Breast epithelium (tissue), 4 donors: ENCODE data around the gene GLDN. TPM values are rescaled to one million over a fixed set of nuclear protein-coding genes. Genes with fewer than 3 reads are reported as not detected.

Source experiments
- DNase-seq, 2 donors: peaks; one replicate each; pipeline ENCODE4 v3.0.0-alpha.2; 2019; ENCODE audit warnings: low spot score in 2 of 2
- H3K27ac ChIP-seq, 2 donors: fragments of 200-600 bp; sonication (generic) in 1 of 2; one replicate each; pipeline ENCODE4 v1.5.1; 2016 to 2019; ENCODE audit warnings: mild to moderate bottlenecking in 1 of 2
- H3K27me3 ChIP-seq, 2 donors: fragments of 200-600 bp; sonication (generic) in 1 of 2; one replicate each; pipeline versions ENCODE4 v1.5.1 to v1.6.0; 2017 to 2019; ENCODE audit warnings: control low read depth in 1 of 2, mild to moderate bottlenecking in 1 of 2
- H3K36me3 ChIP-seq: fragments of 200-600 bp; one replicate; pipeline ENCODE4 v1.5.1; 2019
- H3K4me1 ChIP-seq, 2 donors: fragments of 200-600 bp; sonication (generic); one replicate each; pipeline ENCODE4 v1.5.1; 2016 to 2019; ENCODE audit warnings: control low read depth in 1 of 2
- H3K4me3 ChIP-seq, 3 donors: fragments of 200-600 bp; sonication (generic); 1 replicate in 2 of 3; 2 replicates in 1 of 3; pipeline ENCODE4 v1.5.1; 2016 to 2019; ENCODE audit warnings: mild to moderate bottlenecking in 3 of 3, moderate library complexity in 2 of 3
- H3K9me3 ChIP-seq, 2 donors: fragments of 200-600 bp; sonication (generic) in 1 of 2; one replicate each; pipeline ENCODE4 v1.5.1; 2016 to 2019; ENCODE audit warnings: control low read depth in 1 of 2
- POLR2A ChIP-seq: fragments of 450-650 bp; IDR thresholded peaks from one replicate; pipeline ENCODE4 v1.6.1; 2016; ENCODE audit warnings: antibody characterized with exemption, mild to moderate bottlenecking, moderate library complexity
- POLR2AphosphoS5 ChIP-seq, 3 donors: sonication (generic); formaldehyde crosslinking; IDR thresholded peaks; one replicate each; pipeline ENCODE4 v1.6.1; 2017; ENCODE audit warnings: antibody characterized with exemption in 3 of 3
- intact Hi-C: fragments of 100-400 bp; cut with DNase I; formaldehyde crosslinking; loops from one replicate; pipeline ENCODE4 v1.15.1; 2023; ENCODE audit warnings: low total_unique reads
- total RNA-seq, 3 donors: library from RNA; depleted of rRNA; stranded (reverse); fragments of >200 nt; gene quantifications; one replicate each; pipeline ENCODE4 v1.1.0, GENCODE V29; 2016
- TF ChIP-seq, protein P1 (sequence below), 3 donors: fragments of 450-650 bp; IDR thresholded peaks; one replicate each; pipeline ENCODE4 v1.5.1; 2016 to 2017; ENCODE audit warnings: antibody characterized with exemption in 3 of 3, mild to moderate bottlenecking in 3 of 3, moderate library complexity in 3 of 3

Gene GLDN
- total RNA-seq, 3 donors from 2014 or later, result 7.3 to 67.2 (median 10.8) TPM

DNA sequence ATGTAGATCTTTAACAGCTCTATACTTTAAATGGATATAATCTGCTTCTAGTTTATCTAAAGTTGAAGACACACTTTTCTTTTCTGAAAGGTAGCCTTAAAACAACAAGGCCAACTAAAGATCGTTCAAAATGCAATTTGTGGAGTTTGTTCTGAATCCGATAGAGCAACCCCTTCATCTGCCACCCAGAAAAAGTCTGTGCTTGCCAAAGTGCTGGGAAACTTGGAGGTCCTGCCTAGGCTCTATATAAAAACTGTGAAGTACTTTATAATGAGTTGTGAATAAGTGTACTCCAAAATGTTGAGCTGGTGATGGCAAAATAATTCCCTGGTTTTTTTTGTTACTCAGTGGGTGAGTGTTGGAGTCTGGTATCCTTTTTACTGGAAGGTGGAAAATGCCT lies 12.5 kb downstream of the GLDN start:
- no peaks in the 10 kb centered on the region for H3K36me3 ChIP-seq
- H3K27ac ChIP-seq, result no peak overlapping the region
- intact Hi-C loops, result no loop called here
- H3K4me3 ChIP-seq, result no peak overlapping the region
- H3K27me3 ChIP-seq, result no peaks in the 10 kb centered on the region
- DNase-seq, result no peak
- TF ChIP-seq, protein P1, sequence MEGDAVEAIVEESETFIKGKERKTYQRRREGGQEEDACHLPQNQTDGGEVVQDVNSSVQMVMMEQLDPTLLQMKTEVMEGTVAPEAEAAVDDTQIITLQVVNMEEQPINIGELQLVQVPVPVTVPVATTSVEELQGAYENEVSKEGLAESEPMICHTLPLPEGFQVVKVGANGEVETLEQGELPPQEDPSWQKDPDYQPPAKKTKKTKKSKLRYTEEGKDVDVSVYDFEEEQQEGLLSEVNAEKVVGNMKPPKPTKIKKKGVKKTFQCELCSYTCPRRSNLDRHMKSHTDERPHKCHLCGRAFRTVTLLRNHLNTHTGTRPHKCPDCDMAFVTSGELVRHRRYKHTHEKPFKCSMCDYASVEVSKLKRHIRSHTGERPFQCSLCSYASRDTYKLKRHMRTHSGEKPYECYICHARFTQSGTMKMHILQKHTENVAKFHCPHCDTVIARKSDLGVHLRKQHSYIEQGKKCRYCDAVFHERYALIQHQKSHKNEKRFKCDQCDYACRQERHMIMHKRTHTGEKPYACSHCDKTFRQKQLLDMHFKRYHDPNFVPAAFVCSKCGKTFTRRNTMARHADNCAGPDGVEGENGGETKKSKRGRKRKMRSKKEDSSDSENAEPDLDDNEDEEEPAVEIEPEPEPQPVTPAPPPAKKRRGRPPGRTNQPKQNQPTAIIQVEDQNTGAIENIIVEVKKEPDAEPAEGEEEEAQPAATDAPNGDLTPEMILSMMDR (IDR thresholded peaks at IDR 0.05), result no peak
- TF ChIP-seq POLR2AphosphoS5 (IDR thresholded peaks at IDR 0.05), result no peak
- TF ChIP-seq POLR2A, result no peak
- H3K4me1 ChIP-seq, result no peaks in the 10 kb centered on the region
- H3K9me3 ChIP-seq, result no peaks in the 10 kb centered on the region

DNA sequence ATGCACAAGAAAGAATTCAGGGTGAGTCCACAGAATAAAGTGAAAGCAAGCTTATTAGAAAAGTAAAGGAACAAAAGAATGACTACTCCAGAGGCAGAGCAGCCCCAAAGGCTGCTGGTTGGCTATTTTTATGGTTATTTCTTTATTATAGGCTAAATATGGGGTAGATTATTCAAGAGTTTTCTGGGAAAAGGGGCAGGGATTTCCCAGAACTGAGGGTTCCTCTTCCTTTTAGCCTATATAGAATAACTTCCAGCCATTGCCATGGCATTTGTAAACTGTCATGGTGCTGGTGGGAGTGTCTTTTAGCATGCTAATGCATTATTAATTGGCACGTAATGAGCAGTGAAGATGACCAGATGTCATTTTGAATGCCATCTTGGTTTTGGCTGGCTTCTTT lies 13.6 kb downstream of the GLDN start:
- no peaks in the 10 kb centered on the region for H3K36me3 ChIP-seq
- no peak for DNase-seq
- no peaks in the 10 kb centered on the region for H3K27me3 ChIP-seq
- H3K27ac ChIP-seq, result no peak overlapping the region
- H3K9me3 ChIP-seq, result no peaks in the 10 kb centered on the region
- no peaks in the 10 kb centered on the region for H3K4me1 ChIP-seq
- TF ChIP-seq POLR2AphosphoS5 (IDR thresholded peaks at IDR 0.05), result no peak
- TF ChIP-seq, protein P1 (IDR thresholded peaks at IDR 0.05), result no peak
- no peak for TF ChIP-seq POLR2A
- H3K4me3 ChIP-seq, result no peak overlapping the region
- intact Hi-C loops, result no loop called here

DNA sequence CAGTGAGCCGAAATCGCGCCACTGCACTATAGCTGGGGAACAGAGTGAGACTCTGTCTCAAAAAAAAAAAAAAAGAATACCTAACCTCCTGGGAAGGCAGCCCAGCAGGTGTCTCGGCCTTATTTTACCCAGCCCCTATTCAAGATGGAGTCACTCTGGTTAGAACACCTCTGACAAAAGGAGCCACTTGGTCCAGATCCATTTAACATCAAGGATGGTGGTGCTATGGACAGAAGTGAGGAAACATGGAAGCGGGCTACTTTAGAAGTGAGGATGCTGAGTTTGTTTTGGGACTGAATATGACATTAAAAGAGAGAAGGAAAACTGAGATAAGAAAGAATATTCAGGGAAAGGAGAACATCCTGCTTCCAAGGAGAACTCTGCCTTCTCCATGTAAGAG lies 14.7 kb downstream of the GLDN start:
- H3K27ac ChIP-seq, result no peak overlapping the region
- no peak overlapping the region for H3K4me3 ChIP-seq
- TF ChIP-seq POLR2A (no peak), POLR2AphosphoS5 (IDR thresholded peaks at IDR 0.05) (no peak)
- TF ChIP-seq, protein P1 (IDR thresholded peaks at IDR 0.05), result no peak
- H3K27me3 ChIP-seq, result no peaks in the 10 kb centered on the region
- no peaks in the 10 kb centered on the region for H3K9me3 ChIP-seq
- DNase-seq, result no peak
- H3K36me3 ChIP-seq, result no peaks in the 10 kb centered on the region
- intact Hi-C loops, result no loop called here
- H3K4me1 ChIP-seq, result no peaks in the 10 kb centered on the region

DNA sequence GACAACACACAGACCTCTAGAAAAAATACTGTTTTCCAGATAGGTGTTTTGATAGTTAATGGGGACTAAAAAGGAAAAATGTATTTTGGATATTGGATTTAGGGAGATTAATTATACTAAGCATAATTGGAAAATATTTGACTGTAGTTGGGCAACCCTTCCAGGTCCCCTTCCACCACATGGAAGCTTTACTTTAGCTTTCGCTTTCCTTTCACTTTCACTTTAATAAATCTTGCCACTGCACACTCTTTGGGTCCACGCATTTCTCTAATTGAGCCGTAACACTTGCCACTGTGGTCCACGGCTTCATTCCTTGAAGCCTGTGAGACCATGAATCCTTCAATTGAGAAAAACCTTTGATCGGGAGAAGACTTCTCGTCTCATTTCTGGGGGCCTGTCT lies 15.5 kb downstream of the GLDN start:
- no peak for DNase-seq
- no peak overlapping the region for H3K4me3 ChIP-seq
- intact Hi-C loops, result no loop called here
- no peaks in the 10 kb centered on the region for H3K4me1 ChIP-seq
- no peaks in the 10 kb centered on the region for H3K36me3 ChIP-seq
- no peak overlapping the region for H3K27ac ChIP-seq
- H3K9me3 ChIP-seq, result no peaks in the 10 kb centered on the region
- TF ChIP-seq, protein P1 (IDR thresholded peaks at IDR 0.05), result no peak
- TF ChIP-seq POLR2AphosphoS5 (IDR thresholded peaks at IDR 0.05), result no peak
- TF ChIP-seq POLR2A, result no peak
- no peaks in the 10 kb centered on the region for H3K27me3 ChIP-seq

DNA sequence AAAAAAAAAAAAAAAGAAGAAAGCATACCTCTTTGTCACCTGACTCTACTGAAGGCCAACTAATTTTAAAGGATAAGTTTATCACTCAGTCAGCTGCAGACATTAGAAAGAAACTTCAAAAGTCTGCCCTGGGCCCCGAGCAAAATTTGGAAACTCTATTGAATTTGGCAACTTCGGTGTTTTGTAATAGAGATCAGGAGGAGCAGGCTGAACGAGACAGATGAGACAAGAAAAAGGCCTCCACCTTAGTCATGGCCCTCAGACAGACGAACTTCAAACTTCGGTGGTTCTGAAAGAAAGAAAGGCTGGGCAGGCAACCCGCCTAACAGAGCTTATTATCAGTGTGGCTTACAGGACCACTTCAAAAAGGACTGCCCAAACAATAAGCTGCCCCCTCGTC lies 18.5 kb downstream of the GLDN start:
- Histone ChIP-seq H3K9me3 (no peaks in the 10 kb centered on the region), H3K4me3 (no peak overlapping the region), H3K27ac (no peak overlapping the region), H3K36me3 (no peaks in the 10 kb centered on the region), H3K4me1 (no peaks in the 10 kb centered on the region), H3K27me3 (no peaks in the 10 kb centered on the region)
- TF ChIP-seq POLR2AphosphoS5 (IDR thresholded peaks at IDR 0.05), result no peak
- TF ChIP-seq, protein P1 (IDR thresholded peaks at IDR 0.05), result no peak
- no peak for TF ChIP-seq POLR2A
- no peak for DNase-seq
- intact Hi-C loops, result no loop called here
